Right renal cortex interstitium (tissue), 3 donors: Measurements from ENCODE around the gene CORO2B. TPM values are rescaled to one million over a fixed set of nuclear protein-coding genes. Genes with fewer than 3 reads are reported as not detected.

Experiments used
- DNase-seq, 3 donors: peaks; one replicate each; pipeline ENCODE4 v3.0.0-alpha.2; 2013; ENCODE audit warnings: low read depth in 3 of 3, low spot score in 2 of 3
- polyA plus RNA-seq, 3 donors: library from polyadenylated mRNA; unstranded; fragments of 120-200 nt; gene quantifications; one replicate each; pipeline ENCODE4 v1.2.1, GENCODE V29; 2013; ENCODE audit not compliant: insufficient read length in 3 of 3

CORO2B gene
- polyA plus RNA-seq, 3 donors, result 20.4 to 23.5 (median 23.5) TPM

- no peak for DNase-seq
These were observed 112.9 kb downstream of the CORO2B start for GRCh38 chr15:68691705-68692104.

- no peak for DNase-seq
These were observed 114.3 kb downstream of the CORO2B start for GRCh38 chr15:68693071-68693470.

GRCh38 chr15:68694111-68694510 is 115.3 kb downstream of the CORO2B start:
- no peak for DNase-seq

- no peak for DNase-seq
These were observed 116.3 kb downstream of the CORO2B start for GRCh38 chr15:68695061-68695595.

- DNase-seq, result no peak
These were observed 117.9 kb downstream of the CORO2B start for GRCh38 chr15:68696414-68697363.

GRCh38 chr15:68697711-68698690 is 119.2 kb downstream of the CORO2B start:
- DNase-seq, result no peak

- no peak for DNase-seq
These were observed 119.9 kb downstream of the CORO2B start for GRCh38 chr15:68698708-68699107.

- no peak for DNase-seq
These were observed 120.5 kb downstream of the CORO2B start for GRCh38 chr15:68699124-68699880.

- DNase-seq, result no peak
These were observed 121.2 kb downstream of the CORO2B start for GRCh38 chr15:68699881-68700454.

- peak in 2 of 3 donors; percentile 55 to 71 for DNase-seq
These were observed 121.8 kb downstream of the CORO2B start for GRCh38 chr15:68700455-68701123.

GRCh38 chr15:68701886-68702285 is 123.1 kb downstream of the CORO2B start:
- DNase-seq, result no peak

GRCh38 chr15:68704496-68705021 is 125.8 kb downstream of the CORO2B start:
- DNase-seq, result no peak

GRCh38 chr15:68706256-68706655 is 127.5 kb downstream of the CORO2B start:
- no peak for DNase-seq

GRCh38 chr15:68706931-68707330 is 128.1 kb downstream of the CORO2B start:
- DNase-seq, result no peak

- DNase-seq, result no peak
These were observed 128.6 kb downstream of the CORO2B start for GRCh38 chr15:68707386-68707785.

GRCh38 chr15:68709876-68710275 is 131.1 kb downstream of the CORO2B start:
- DNase-seq, result no peak

GRCh38 chr15:68710536-68710935 is 131.7 kb downstream of the CORO2B start:
- no peak for DNase-seq

GRCh38 chr15:68711406-68711805 is 132.6 kb downstream of the CORO2B start:
- no peak for DNase-seq

- DNase-seq, result no peak
These were observed 134.1 kb downstream of the CORO2B start for GRCh38 chr15:68712886-68713285.
